Activated CD4-positive, alpha-beta T cell treated with anti-CD3 and anti-CD28 coated beads for 48 hours (primary cell): ENCODE data around the gene SMG5.
A peak's percentile ranks its signal among the peaks of the same experiment; 100 is the strongest.

Experiments
- DNase-seq: peaks from one replicate; pipeline ENCODE4 v3.0.0-alpha.2; 2020

SMG5 gene

GRCh38 chr1:156276966-156277381 lies 5.7 kb downstream of the SMG5 start:
- DNase-seq = no peak

- no peak for DNase-seq
Observed at GRCh38 chr1:156276532-156276931, 6.1 kb downstream of the SMG5 start.

GRCh38 chr1:156270314-156270713 lies 12.3 kb downstream of the SMG5 start:
- DNase-seq = no peak

- no peak for DNase-seq
Observed at GRCh38 chr1:156268336-156268735, 14.3 kb downstream of the SMG5 start.

- DNase-seq = no peak
Observed at GRCh38 chr1:156266051-156266450, 16.6 kb downstream of the SMG5 start.

GRCh38 chr1:156263288-156263655 lies 19.4 kb downstream of the SMG5 start:
- no peak for DNase-seq

- DNase-seq = no peak
Observed at GRCh38 chr1:156262461-156263287, 20.0 kb downstream of the SMG5 start.

GRCh38 chr1:156260896-156261295 lies 21.7 kb downstream of the SMG5 start:
- no peak for DNase-seq

- DNase-seq = no peak
Observed at GRCh38 chr1:156259805-156260204, 22.8 kb downstream of the SMG5 start.

GRCh38 chr1:156258859-156259258 lies 23.8 kb downstream of the SMG5 start:
- no peak for DNase-seq

- no peak for DNase-seq
Observed at GRCh38 chr1:156257711-156258110, 24.9 kb downstream of the SMG5 start.

GRCh38 chr1:156253634-156254033 lies 29.0 kb downstream of the SMG5 start:
- DNase-seq = no peak

GRCh38 chr1:156251527-156251926 lies 31.1 kb downstream of the SMG5 start:
- DNase-seq = no peak

GRCh38 chr1:156249593-156249992 lies 33.0 kb downstream of the SMG5 start:
- no peak for DNase-seq

- no peak for DNase-seq
Observed at GRCh38 chr1:156248323-156248683, 34.3 kb downstream of the SMG5 start.

- DNase-seq = no peak
Observed at GRCh38 chr1:156247460-156248322, 34.9 kb downstream of the SMG5 start, which contains the start of gene PAQR6. Gene PAQR6, minus strand, starts transcription at chr1:156248056. Its CDS starts 1,325 bp downstream, at chr1:156246731.

GRCh38 chr1:156246781-156247459 lies 35.7 kb downstream of the SMG5 start:
- DNase-seq = no peak

- no peak for DNase-seq
Observed at GRCh38 chr1:156246241-156246780, 36.3 kb downstream of the SMG5 start.

GRCh38 chr1:156245451-156246232 lies 37.0 kb downstream of the SMG5 start:
- peak; percentile 49 for DNase-seq

- no peak for DNase-seq
Observed at GRCh38 chr1:156244712-156245111, 37.9 kb downstream of the SMG5 start.

- no peak for DNase-seq
Observed at GRCh38 chr1:156244126-156244525, 38.5 kb downstream of the SMG5 start.

- DNase-seq = no peak
Observed at GRCh38 chr1:156242738-156243137, 39.9 kb downstream of the SMG5 start.
